Endothelial cell (in vitro differentiated cells): Measurements from ENCODE around the gene ERGIC1. TPM values are rescaled to one million over a fixed set of nuclear protein-coding genes. Genes with fewer than 3 reads are reported as not detected.

Source experiments
- DNase-seq: peaks from one replicate; pipeline ENCODE4 v3.0.0; 2021; ENCODE audit warnings: low spot score
- H3K27ac Mint-ChIP-seq: one replicate; pipeline ENCODE4 v1.8.0; 2021; ENCODE audit warnings: mixed read lengths, inconsistent platforms; ENCODE audit not compliant: unreplicated experiment
- H3K27me3 Mint-ChIP-seq: one replicate; pipeline ENCODE4 v1.8.0; 2021; ENCODE audit warnings: mild to moderate bottlenecking, moderate library complexity, mixed read lengths, inconsistent platforms; ENCODE audit not compliant: unreplicated experiment
- H3K36me3 Mint-ChIP-seq: one replicate; pipeline ENCODE4 v1.8.0; 2021; ENCODE audit warnings: mild to moderate bottlenecking, low read depth, mixed read lengths, inconsistent platforms; ENCODE audit not compliant: unreplicated experiment
- H3K4me1 Mint-ChIP-seq: one replicate; pipeline ENCODE4 v1.8.0; 2021; ENCODE audit warnings: mild to moderate bottlenecking, mixed read lengths, inconsistent platforms; ENCODE audit not compliant: unreplicated experiment
- H3K4me3 Mint-ChIP-seq: one replicate; pipeline ENCODE4 v1.8.0; 2021; ENCODE audit warnings: mild to moderate bottlenecking, mixed read lengths, inconsistent platforms; ENCODE audit not compliant: unreplicated experiment
- H3K9me3 Mint-ChIP-seq: one replicate; pipeline ENCODE4 v1.8.0; 2021; ENCODE audit warnings: mixed read lengths, inconsistent platforms; ENCODE audit not compliant: unreplicated experiment
- total RNA-seq: library from RNA; stranded (reverse); fragmentation: NEBNext Ultra II Directional; extraction: Animal tissue kit (Norgen Biotek cat#: 25700); gene quantifications from one replicate; pipeline ENCODE4 v1.2.1, GENCODE V29; 2021; ENCODE audit not compliant: unreplicated experiment
- TF ChIP-seq, protein P1 (sequence below): fragments of 200-600 bp; sonication (generic); IDR thresholded peaks from one replicate; pipeline ENCODE4 v1.5.0; 2021; ENCODE audit warnings: antibody characterized with exemption; ENCODE audit not compliant: unreplicated experiment

The ERGIC1 gene
- total RNA-seq, 1 donor from 2014 or later, result 67.1 TPM

- Mint-ChIP-seq H3K4me3 (no peak overlapping the region), H3K36me3 (peaks cover 25% of the 10 kb centered on the region), H3K4me1 (peaks cover 25% of the 10 kb centered on the region), H3K27ac (no peak overlapping the region), H3K27me3 (peaks cover 7% of the 10 kb centered on the region), H3K9me3 (no peaks in the 10 kb centered on the region)
- TF ChIP-seq, protein P1, sequence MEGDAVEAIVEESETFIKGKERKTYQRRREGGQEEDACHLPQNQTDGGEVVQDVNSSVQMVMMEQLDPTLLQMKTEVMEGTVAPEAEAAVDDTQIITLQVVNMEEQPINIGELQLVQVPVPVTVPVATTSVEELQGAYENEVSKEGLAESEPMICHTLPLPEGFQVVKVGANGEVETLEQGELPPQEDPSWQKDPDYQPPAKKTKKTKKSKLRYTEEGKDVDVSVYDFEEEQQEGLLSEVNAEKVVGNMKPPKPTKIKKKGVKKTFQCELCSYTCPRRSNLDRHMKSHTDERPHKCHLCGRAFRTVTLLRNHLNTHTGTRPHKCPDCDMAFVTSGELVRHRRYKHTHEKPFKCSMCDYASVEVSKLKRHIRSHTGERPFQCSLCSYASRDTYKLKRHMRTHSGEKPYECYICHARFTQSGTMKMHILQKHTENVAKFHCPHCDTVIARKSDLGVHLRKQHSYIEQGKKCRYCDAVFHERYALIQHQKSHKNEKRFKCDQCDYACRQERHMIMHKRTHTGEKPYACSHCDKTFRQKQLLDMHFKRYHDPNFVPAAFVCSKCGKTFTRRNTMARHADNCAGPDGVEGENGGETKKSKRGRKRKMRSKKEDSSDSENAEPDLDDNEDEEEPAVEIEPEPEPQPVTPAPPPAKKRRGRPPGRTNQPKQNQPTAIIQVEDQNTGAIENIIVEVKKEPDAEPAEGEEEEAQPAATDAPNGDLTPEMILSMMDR, result no peak
- DNase-seq, result no peak
Measured at GRCh38 chr5:172885597-172886340, 51.7 kb downstream of the ERGIC1 start.

- Mint-ChIP-seq H3K27me3 (peaks cover 7% of the 10 kb centered on the region), H3K36me3 (peaks cover 25% of the 10 kb centered on the region), H3K4me1 (peaks cover 25% of the 10 kb centered on the region), H3K4me3 (no peak overlapping the region), H3K9me3 (no peaks in the 10 kb centered on the region), H3K27ac (peak overlapping the region; percentile 75)
- no peak for DNase-seq
- TF ChIP-seq, protein P1, result no peak
Measured at GRCh38 chr5:172886476-172886875, 52.4 kb downstream of the ERGIC1 start.

DNA sequence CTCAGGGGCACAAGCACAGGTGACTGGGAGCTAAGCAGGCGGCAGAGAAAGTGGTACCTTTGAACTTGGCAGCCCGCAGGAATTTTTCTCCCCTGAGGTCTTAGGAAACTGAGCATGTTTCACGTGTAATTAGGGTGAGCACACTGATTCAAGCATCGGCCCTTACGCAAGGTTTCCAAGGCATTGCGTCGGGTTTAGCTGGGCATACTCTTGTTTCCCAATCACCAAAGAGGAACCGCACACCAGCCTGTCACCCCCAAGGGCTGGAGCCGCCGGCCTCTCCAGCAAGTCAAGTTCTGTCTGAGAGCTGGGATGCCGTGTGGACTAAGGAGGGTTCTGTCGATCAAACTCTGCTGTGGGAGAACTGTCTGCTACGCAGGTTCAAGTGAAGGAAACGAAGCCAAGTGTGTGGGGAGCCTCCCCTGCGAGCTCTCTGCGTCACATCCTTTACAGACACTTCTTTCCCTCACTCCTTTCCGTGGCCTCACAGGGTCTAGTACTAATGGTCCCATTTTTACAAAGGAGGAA is 53.0 kb downstream of the ERGIC1 start:
- no peaks in the 10 kb centered on the region for H3K9me3 Mint-ChIP-seq
- no peak for DNase-seq
- TF ChIP-seq, protein P1, result no peak
- peaks cover 29% of the 10 kb centered on the region for H3K4me1 Mint-ChIP-seq
- peaks cover 6% of the 10 kb centered on the region for H3K27me3 Mint-ChIP-seq
- peaks cover 30% of the 10 kb centered on the region for H3K36me3 Mint-ChIP-seq
- peak overlapping the region; percentile 94 for H3K27ac Mint-ChIP-seq
- no peak overlapping the region for H3K4me3 Mint-ChIP-seq

DNA sequence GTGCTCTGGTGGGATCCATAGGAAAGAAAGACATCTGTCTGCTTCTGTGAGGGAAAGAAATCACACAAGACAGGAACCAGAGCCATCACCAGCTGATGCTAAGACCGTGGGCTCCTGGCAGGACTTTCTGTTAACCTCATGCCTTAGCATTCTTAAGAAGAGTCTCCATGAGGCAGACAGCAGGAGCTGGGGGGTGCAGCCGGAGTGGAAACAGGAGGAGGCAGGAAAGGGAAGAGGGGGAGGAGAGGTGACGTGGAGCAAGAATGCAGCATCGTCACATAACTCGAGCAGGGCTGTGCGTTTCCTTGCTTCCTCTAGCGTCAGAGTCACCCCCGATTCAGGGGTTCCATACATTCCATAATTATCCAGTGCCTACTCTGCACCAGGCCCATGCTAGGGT is 53.6 kb downstream of the ERGIC1 start:
- TF ChIP-seq, protein P1, result no peak
- no peaks in the 10 kb centered on the region for H3K9me3 Mint-ChIP-seq
- H3K36me3 Mint-ChIP-seq, result peaks cover 29% of the 10 kb centered on the region
- H3K4me3 Mint-ChIP-seq, result no peak overlapping the region
- peaks cover 9% of the 10 kb centered on the region for H3K27me3 Mint-ChIP-seq
- peak overlapping the region; percentile 94 for H3K27ac Mint-ChIP-seq
- peak; percentile 69 for DNase-seq
- peaks cover 33% of the 10 kb centered on the region for H3K4me1 Mint-ChIP-seq

GRCh38 chr5:172890659-172891058 is 56.6 kb downstream of the ERGIC1 start:
- Mint-ChIP-seq H3K27ac (no peak overlapping the region), H3K4me3 (no peak overlapping the region), H3K36me3 (peaks cover 17% of the 10 kb centered on the region), H3K9me3 (no peaks in the 10 kb centered on the region), H3K4me1 (peaks cover 37% of the 10 kb centered on the region), H3K27me3 (peaks cover 9% of the 10 kb centered on the region)
- TF ChIP-seq, protein P1, result no peak
- no peak for DNase-seq
